ENCODE data around the gene BRD7. TPM values are rescaled to one million over a fixed set of nuclear protein-coding genes. Genes with fewer than 3 reads are reported as not detected.

The BRD7 gene
- total and polyA plus RNA-seq, 2 of the 13 experiments (the other 11 are each of a cell fraction or from before 2014, with no cell fraction given) = 82.3 to 149 TPM

GRCh38 chr16:50291719-50292565 lies 76.8 kb downstream of the BRD7 start (continued):
- no peak for TF ChIP-seq RNF219 (CRISPR knock-in tag; IDR thresholded peaks at IDR 0.05)
- TF ChIP-seq ZBTB20 (CRISPR knock-in tag; IDR thresholded peaks at IDR 0.05; ENCODE audit: borderline replicate concordance, low read depth) = peak; percentile 22; the same call in 1 of the 2 replicates
- no peak for TF ChIP-seq ZNF276 (CRISPR knock-in tag; IDR thresholded peaks at IDR 0.05; ENCODE audit: low read depth)
- TF ChIP-seq DRAP1 (CRISPR knock-in tag; IDR thresholded peaks at IDR 0.05) = no peak
- TF ChIP-seq ZNF251 (CRISPR knock-in tag; IDR thresholded peaks at IDR 0.05) = no peak
- TF ChIP-seq HOXA9 (CRISPR knock-in tag; IDR thresholded peaks at IDR 0.05; ENCODE audit: borderline replicate concordance) = no peak
- TF ChIP-seq CHCHD3 (CRISPR knock-in tag; IDR thresholded peaks at IDR 0.05) = no peak
- TF ChIP-seq ZNF749 (CRISPR knock-in tag; IDR thresholded peaks at IDR 0.05; ENCODE audit: borderline replicate concordance) = 0 out of 2 replicates have a peak, but pooled peaks have one; percentile 42
- TF ChIP-seq CC2D1A (CRISPR knock-in tag; IDR thresholded peaks at IDR 0.05) = no peak
- TF ChIP-seq NFRKB (IDR thresholded peaks at IDR 0.05) = no peak
- TF ChIP-seq ZBTB37 (CRISPR knock-in tag; IDR thresholded peaks at IDR 0.05) = no peak; the same call in 1 of the 2 replicates
- no peak for TF ChIP-seq ZNF570 (CRISPR knock-in tag; IDR thresholded peaks at IDR 0.05; ENCODE audit: borderline replicate concordance)
- TF ChIP-seq ZNF253 (CRISPR knock-in tag; IDR thresholded peaks at IDR 0.05; ENCODE audit: borderline replicate concordance) = no peak
- no peak for TF ChIP-seq HNRNPUL1 (IDR thresholded peaks at IDR 0.05; ENCODE audit: low read depth, low read length)
- no peak for TF ChIP-seq RFX5 (IDR thresholded peaks at IDR 0.05; ENCODE audit: low read depth, low read length)
- TF ChIP-seq KLF13 (CRISPR knock-in tag; IDR thresholded peaks at IDR 0.05) = no peak
- no peak for TF ChIP-seq IKZF1 (IDR thresholded peaks at IDR 0.05)
- peak; percentile 73; the same call in 1 of the 2 replicates for TF ChIP-seq ARHGAP35 (CRISPR knock-in tag; IDR thresholded peaks at IDR 0.05; ENCODE audit: borderline replicate concordance)
- no peak for TF ChIP-seq HHEX (CRISPR knock-in tag; IDR thresholded peaks at IDR 0.05)
- TF ChIP-seq ARID2 (CRISPR knock-in tag; IDR thresholded peaks at IDR 0.05; ENCODE audit: borderline replicate concordance) = no peak
- peak; percentile 63; the same call in 1 of the 2 replicates for TF ChIP-seq ZNF792 (CRISPR knock-in tag; IDR thresholded peaks at IDR 0.05)

All from HepG2 (cell line).